Stimulated activated CD8-positive, alpha-beta memory T cell treated with anti-CD3 and anti-CD28 coated beads, Interleukin-15, amount 100 ng/mL, for 48 hours (primary cell): ENCODE data around the gene FATE1.

ENCODE experiments used
- DNase-seq, 2 donors: peaks; one replicate each; pipeline ENCODE4 v3.0.0-alpha.2; 2020; ENCODE audit warnings: low read depth in 2 of 2

The FATE1 gene

GRCh38 chrX:151704041-151704663 lies 11.7 kb upstream of the FATE1 start:
- no peak for DNase-seq

- DNase-seq: no peak
These were observed 7.0 kb upstream of the FATE1 start for GRCh38 chrX:151708821-151709220.

GRCh38 chrX:151710457-151710856 lies 5.4 kb upstream of the FATE1 start:
- no peak for DNase-seq

DNA sequence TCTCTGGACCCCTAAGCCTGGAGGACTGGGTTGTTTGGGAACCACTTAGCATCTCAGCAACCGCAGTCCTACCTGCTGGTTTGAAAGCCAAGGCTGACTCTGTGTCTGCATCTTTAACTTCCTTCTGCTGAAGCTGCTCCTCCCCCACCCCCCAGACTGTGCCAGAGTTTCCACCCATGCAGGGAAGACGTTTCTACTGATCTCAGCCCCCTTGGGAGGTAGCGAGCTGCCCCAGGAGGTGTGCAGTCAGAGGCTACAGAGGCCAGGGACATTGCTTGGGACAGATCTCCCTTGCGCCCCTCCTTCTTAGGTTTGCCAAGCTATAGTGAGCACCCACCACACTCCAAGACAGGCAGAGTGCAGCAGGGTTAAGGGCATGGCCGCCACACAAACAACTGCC lies 4.7 kb upstream of the FATE1 start:
- DNase-seq: no peak

GRCh38 chrX:151711787-151712186 lies 4.0 kb upstream of the FATE1 start:
- DNase-seq: no peak

- DNase-seq: no peak
These were observed 3.6 kb upstream of the FATE1 start for GRCh38 chrX:151712253-151712652.

DNA sequence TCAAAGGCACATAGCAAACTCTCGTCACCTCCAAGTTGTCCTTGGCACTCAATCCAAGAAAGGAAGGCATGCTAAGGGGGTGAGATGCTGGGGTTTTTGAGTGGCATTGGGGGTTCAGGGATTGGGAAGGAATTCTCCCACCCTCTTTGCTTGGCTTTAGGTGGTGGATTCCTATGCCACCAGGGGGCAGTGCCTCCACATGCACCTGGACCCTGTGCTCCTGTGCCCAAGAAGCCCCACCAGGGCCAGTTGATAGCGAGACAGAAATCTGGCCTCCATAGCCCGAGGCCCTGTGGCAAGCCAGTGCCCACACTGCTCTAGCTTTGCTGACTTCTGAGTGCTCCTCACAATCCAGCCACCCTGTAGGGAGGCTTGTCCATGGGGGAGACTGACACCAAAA lies 2.0 kb upstream of the FATE1 start:
- DNase-seq: no peak

GRCh38 chrX:151714362-151714761 lies 1.5 kb upstream of the FATE1 start:
- DNase-seq: no peak

DNA sequence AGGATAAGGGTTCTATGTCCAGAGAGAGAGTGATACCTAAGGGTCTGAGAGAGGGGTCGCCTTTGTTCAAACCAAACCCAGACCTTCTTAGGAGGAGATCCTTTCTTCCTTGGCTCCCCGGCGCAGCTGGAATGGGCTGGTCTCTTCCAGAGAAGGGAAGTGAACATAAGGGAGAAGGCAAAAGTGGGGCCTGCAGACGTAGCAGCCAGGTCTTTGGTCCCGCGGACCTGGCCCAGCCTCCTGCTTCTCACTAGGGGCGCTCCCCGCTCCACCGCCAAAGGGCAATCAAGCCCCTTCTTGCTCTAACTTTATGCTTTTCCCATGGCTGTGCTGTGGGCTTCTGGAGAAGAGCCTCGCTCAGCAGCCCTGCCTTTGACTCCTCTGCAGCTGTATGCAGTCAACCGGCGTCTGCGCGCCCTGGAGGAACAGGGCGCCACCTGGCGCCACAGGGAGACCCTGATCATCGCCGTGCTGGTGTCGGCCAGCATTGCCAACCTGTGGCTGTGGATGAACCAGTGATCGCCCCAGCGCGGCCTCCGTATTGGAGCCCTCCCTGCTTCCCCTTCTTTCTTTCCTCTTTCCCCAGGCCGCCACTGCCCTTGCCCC lies 6.5 kb downstream of the FATE1 start:
- no peak for DNase-seq

- DNase-seq: no peak
These were observed 7.4 kb downstream of the FATE1 start for GRCh38 chrX:151723156-151723760.

- DNase-seq: no peak
These were observed 8.9 kb downstream of the FATE1 start for GRCh38 chrX:151724563-151725337.

DNA sequence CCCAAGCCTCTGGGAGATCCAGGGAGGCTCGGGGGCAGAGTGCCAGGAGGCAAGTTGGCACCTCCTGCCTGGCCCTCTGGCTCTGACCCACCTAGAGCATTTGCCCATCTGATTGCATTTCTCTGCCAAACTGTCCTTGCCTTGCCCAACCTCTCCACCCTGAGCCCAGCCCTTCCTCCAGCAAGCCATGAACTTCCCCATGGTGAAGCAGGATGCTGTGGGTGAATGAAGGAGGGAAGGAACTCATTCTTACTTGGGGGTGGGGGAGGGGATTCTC lies 9.4 kb downstream of the FATE1 start:
- DNase-seq: no peak

DNA sequence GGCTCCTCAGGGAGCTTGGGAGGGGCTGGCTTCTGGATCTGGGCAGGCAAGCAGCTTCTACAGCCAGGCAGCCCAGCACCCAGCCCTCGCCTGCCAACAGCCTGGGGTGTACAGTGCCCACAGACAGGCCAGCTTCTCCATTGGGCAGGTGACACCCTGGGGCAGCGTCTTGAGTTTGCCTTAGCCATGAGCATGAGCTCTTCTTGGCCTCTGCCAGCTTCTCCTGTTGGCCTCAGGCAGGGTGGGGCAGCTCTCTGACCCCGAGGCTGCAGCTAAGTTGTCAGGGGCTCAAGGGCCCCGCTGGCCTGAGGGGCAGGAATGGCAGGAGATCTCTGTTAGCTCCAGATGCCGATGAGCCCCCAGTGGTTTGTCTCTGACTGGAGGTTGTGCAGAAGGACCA lies 10.9 kb downstream of the FATE1 start:
- DNase-seq: no peak

- no peak for DNase-seq
These were observed 11.5 kb downstream of the FATE1 start for GRCh38 chrX:151727346-151727745.

- no peak for DNase-seq
These were observed 13.4 kb downstream of the FATE1 start for GRCh38 chrX:151729056-151729725.

DNA sequence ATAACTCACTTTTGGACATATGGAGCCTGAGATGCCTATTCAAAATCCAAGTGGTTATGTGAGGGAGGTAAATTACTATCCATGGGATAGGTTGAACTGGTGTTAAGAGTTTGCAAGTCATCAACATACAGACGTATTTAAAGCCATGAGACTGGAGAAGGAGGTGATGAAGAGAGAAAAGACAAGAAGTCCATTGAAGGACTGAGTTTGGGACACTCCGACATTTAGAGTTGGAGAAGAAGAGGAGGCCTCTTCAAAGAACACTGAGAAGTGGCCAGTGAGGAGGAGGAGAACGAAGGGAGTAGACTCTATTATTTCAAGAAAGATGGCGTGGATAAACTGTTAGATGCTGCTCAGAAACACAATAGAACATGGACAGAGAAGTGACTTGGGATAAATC lies 18.6 kb downstream of the FATE1 start, which contains the start of gene CNGA2:
Gene CNGA2, plus strand, starts transcription at position 301 of the 400 bp plus-strand sequence. CDS start 3,738 bp downstream, outside the sequence.
- DNase-seq: no peak

DNA sequence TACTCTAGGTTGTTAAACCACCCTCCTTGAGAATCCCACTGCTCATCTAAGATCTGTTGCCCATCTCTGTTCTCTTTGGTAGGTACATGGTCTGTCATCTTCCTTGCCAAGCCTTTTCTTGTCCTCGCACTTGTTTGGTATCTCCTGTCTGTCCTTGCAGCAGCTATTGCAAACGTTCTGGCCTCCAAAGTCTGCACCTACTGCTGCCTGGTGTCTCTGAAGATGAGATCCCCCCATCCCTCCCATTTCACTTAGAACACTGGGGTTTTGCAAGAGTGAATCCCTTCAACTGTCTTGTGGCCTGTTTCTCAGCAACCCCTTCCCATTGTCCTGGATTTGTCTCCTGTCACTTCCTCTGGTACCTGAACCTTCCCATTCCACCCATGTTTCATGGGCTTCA lies 19.4 kb downstream of the FATE1 start:
- no peak for DNase-seq

- no peak for DNase-seq
These were observed 20.9 kb downstream of the FATE1 start for GRCh38 chrX:151736685-151737084.

GRCh38 chrX:151737494-151737893 lies 21.7 kb downstream of the FATE1 start:
- DNase-seq: no peak

DNA sequence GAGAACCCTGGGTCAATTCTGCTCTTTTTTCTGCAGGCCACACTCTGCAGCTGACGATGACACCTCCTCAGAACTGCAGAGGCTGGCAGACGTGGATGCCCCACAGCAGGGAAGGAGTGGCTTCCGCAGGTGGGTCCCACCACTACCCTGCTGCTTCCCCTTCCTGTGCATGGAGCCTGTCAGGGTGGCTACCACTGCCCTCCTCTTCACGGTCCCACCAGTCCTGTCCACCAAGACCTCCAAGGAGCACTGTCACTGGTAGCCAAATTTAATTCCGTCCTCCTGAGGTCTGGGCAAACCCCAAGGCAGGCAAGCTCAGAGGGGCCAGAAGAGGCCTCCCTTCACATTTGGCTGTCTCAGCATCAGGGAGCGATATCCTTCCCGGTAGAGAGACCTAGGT lies 22.9 kb downstream of the FATE1 start:
- DNase-seq: no peak

DNA sequence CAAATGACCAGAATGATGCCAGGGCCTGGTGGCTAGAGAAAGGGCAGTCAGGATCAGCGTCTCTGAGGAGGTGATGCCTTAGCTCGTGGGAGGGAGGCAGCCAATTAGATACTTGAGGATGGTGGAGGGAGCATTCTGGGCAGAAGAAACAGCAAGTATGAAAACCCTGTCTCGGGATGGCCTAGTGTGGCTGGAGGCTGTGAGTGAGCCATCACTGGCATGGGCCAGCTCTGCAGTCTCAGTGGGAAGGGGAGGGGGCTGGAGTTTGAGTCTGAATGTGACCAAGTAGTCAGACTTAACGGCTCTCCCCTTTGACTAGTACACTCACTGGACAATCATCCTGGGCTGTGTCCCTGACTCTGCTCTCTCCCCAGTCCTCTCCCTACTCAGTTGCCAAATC lies 25.8 kb downstream of the FATE1 start:
- no peak for DNase-seq

DNA sequence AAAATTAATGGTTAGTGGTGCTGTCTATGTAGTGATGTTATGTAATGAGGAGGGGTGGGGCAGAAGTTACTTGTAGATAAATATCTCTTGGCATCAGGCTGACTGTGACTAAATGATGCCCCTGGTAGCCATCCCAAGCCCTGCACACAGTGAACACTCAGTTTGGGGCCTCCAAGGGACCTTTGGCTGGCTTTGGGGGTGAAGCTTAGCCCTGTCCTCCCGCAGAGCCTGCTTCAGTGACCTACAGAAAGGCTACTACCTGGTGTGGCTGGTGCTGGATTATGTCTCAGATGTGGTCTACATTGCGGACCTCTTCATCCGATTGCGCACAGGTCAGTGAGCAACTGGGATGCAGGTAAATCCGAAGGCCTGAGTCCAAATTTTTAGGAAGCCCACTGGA lies 26.5 kb downstream of the FATE1 start:
- DNase-seq: no peak
